ENCODE measurements around the gene WTAP. TPM values are rescaled to one million over a fixed set of nuclear protein-coding genes. Genes with fewer than 3 reads are reported as not detected.
A peak's percentile ranks its signal among the peaks of the same experiment; 100 is the strongest.

Gene WTAP
- total RNA-seq, 1 donor from 2014 or later, result 49.4 TPM

DNA sequence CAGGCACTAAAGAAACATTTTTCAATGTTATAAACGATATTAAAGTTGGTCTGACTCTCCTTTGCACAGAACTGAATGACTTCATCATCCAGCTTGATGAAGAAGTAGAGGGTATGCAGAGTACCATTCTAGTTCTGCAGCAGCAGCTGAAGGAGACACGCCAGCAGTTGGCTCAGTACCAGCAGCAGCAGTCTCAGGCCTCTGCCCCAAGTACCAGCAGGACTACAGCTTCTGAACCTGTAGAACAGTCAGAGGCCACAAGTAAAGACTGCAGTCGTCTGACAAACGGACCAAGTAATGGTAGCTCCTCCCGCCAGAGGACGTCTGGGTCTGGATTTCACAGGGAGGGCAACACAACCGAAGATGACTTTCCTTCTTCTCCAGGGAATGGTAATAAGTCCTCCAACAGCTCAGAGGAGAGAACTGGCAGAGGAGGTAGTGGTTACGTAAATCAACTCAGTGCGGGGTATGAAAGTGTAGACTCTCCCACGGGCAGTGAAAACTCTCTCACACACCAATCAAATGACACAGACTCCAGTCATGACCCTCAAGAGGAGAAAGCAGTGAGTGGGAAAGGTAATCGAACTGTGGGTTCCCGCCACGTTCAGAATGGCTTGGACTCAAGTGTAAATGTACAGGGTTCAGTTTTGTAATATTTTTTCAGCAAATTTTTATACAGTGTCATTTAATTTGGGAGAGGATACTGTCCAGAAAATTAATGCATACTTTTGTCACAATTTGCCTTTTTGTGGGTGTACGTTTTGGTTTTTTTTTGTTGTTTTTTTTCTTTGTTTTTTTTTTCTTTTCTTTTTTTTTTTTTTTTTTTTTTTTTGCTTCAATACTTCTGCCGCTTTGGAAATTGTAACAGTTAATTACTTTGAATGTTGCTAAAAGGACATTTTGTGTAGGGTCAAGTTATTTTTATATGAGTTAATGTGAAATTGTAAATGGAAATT, 27.9 kb downstream of the WTAP start:
- DNase-seq (ENCODE audit: low spot score), result no peak
- intact Hi-C loops (cut with DNase I), result no loop called here

DNA sequence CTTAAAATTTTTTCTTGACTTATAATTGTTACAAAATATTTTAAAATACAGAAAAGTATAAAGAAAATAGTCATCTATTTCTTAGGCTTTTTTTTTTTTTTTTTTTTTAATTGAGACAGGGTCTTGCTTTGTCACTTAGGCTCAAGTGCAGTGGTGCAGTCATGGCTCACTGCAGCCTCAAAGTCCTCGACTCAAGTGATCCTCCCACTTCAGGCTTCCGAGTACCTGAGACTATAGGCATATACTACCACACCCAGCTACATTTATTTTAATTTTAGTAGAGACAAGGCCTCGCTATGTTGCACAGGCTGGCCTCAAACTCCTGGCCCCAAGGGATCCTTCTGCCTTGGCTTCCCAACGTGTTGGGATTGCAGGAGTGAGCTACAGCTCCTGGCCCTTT, 29.2 kb downstream of the WTAP start:
- no peak for DNase-seq (ENCODE audit: low spot score)
- intact Hi-C loops (cut with DNase I), result no loop called here

DNA sequence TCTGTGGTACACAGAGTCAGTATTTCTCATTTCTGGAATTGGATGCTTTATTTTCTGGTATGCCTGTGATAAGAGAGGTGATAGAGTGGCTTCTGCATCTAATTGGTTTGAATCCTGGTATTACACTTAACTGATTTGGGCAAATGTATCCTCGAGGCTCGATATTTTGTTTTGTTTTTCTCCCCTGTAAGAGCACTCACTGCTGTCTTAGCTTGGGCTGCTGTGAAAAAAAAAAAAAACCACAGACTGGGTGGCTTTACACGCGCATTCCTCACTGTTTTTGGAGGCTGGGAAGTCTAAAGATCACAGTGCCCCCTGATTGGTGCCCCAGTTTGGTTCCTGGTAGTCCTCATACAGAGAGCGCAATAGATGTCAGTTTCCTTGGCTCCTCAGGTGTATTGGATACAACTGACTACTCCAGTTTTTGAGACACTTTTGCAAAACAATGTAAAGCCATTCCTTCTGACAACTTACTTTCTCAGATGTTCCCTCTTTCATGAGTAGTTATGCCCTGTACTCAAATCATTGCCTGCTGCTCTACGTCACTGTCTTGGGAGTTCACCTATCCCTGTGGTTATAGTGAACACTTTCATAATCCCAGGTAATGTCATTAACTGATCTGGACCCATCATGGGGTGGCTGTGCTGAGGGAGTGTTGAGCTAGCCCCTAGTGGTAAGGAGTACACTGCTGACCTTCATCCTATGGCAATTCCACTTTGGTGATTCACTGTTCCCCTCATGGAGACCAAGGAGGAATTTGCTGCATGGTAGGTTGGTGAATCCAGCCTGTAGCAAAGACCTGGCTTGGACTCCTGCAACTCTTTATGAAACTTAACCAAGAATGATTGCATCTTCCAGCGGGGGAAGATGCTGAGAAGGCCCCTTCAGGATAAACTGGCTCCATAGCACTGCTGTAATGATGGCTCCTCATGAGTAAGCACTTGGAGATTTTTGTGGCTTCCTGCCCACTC, 31.0 kb downstream of the WTAP start:
- DNase-seq (ENCODE audit: low spot score), result no peak
- intact Hi-C loops (cut with DNase I), result no loop called here

DNA sequence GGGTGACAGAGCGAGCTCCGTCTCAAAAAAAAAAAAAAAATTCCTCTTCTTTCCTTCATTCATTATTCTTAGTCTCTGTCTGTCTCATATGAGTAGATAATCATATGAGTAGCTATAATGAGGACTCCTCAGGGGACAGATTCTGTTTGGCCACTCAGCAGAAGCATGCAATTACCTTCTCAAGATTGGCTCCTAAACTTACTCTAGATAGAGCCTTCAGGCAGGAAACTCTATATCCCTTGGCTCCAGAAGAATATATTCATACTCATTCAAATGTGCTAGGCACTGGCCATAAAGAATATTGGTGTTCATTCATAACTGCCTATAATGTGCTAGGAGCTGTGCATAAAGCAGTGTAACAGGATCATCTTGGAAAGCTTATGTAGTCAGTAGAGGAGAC, 32.3 kb downstream of the WTAP start:
- no peak for DNase-seq (ENCODE audit: low spot score)
- intact Hi-C loops (cut with DNase I), result loop anchor here (2.0 kb wide), 1 partner anchor 33 kb away; the partner anchor contains the start of gene WTAP

DNA sequence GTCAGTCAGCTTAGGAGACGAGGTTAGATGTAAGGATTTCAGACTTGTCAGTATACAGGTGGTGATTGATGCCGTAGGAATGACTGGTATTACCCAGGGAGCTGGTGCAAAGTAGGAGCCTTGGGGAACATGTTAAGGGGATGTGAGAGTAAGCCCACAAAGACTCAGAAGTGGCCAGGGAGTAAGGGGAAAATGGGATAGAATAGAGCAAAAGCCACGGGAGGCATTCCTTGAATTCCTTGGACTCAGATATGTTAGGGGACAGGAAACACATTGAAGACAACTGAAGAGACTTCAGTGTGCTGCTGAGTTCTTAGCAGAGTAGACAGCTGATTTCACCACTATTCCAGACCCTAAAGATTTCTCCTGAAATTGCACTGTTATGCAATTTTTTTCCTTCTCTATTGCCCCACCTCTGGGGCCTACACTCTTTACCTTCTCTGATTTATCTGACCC, 33.3 kb downstream of the WTAP start:
- intact Hi-C loops (cut with DNase I), result loop anchor here (2.0 kb wide), 1 partner anchor 34 kb away; the partner anchor contains the start of gene WTAP
- DNase-seq (ENCODE audit: low spot score), result no peak

- intact Hi-C loops (cut with DNase I), result loop anchor here (2.0 kb wide), 1 partner anchor 34 kb away; the partner anchor contains the start of gene WTAP
- no peak for DNase-seq (ENCODE audit: low spot score)
These were observed 34.0 kb downstream of the WTAP start for GRCh38 chr6:159761129-159761872.

DNA sequence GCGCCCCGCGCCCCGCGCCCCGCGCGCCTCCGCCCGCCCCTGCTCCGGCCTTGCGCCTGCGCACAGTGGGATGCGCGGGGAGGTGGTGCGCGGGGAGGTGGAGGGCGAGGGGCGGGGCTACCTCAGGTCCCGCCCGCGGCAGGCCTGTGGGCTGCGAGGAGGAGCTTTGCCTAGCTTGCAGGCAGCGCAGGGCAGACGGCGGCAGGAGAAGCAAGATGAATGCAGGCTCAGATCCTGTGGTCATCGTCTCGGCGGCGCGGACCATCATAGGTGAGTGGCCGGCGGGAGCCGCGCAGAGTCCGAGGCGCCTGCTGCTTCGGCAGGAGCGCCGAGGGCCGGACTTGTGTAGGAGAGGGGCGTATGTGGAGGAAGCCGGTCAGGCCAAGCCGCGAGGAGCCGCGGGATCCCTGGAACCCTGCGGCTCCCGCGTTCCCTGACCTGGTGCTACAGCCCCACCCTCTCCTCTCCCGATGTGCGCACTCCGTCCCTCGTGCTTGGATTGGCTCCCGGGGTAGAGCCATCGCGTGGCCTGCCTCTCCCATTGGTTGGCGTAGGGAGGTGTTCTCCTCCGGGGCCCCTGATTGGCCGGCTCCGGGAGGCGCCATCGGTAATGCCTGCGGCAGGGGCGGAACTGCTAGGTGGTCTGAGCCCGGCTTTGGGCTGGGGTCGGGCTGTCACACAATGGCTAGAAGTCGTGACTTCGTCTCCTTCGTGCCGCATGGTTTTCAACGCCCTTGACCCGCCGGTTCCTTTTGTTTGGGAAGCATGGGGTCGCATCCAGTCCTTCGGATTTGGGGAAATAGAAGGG, 34.8 kb downstream of the WTAP start, which contains the start of gene ACAT2:
TSS of gene ACAT2 (plus strand) at position 173 of the 808 bp plus-strand sequence. CDS start at position 216, 43 bp downstream.
- peak; percentile 98 for DNase-seq (ENCODE audit: low spot score)
- intact Hi-C loops (cut with DNase I), result loop anchor here (2.0 kb wide), 2 partner anchors 27 to 35 kb away; partner anchors contain the start of genes TCP1 and WTAP

GRCh38 chr6:159762681-159763293, 35.5 kb downstream of the WTAP start:
- intact Hi-C loops (cut with DNase I), result loop anchor here (2.0 kb wide), 1 partner anchor 26 kb away; the partner anchor contains the start of gene TCP1
- peak; percentile 75 for DNase-seq (ENCODE audit: low spot score)

GRCh38 chr6:159766906-159767305, 39.6 kb downstream of the WTAP start:
- intact Hi-C loops (cut with DNase I), result no loop called here
- DNase-seq (ENCODE audit: low spot score), result no peak

GRCh38 chr6:159769470-159769869, 42.2 kb downstream of the WTAP start:
- intact Hi-C loops (cut with DNase I), result no loop called here
- DNase-seq (ENCODE audit: low spot score), result no peak

DNA sequence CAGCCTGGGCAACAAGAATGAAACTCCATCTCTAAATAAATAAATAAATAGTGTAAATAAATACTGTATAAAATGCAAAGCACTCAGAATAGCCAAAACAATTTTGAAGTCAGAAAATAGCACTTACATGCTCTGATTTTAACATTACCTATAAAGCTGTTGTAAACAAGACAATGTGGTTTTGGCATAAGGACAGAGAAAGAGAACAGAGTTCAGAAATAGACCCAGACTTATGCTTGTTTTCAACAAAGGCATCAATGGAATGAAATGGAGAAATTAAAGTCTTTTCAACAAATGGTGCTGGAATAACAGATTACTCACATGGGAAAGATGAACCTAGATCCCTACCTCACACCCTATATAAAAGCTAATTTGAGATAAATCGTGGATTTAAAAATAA, 44.9 kb downstream of the WTAP start:
- no peak for DNase-seq (ENCODE audit: low spot score)
- intact Hi-C loops (cut with DNase I), result no loop called here

DNA sequence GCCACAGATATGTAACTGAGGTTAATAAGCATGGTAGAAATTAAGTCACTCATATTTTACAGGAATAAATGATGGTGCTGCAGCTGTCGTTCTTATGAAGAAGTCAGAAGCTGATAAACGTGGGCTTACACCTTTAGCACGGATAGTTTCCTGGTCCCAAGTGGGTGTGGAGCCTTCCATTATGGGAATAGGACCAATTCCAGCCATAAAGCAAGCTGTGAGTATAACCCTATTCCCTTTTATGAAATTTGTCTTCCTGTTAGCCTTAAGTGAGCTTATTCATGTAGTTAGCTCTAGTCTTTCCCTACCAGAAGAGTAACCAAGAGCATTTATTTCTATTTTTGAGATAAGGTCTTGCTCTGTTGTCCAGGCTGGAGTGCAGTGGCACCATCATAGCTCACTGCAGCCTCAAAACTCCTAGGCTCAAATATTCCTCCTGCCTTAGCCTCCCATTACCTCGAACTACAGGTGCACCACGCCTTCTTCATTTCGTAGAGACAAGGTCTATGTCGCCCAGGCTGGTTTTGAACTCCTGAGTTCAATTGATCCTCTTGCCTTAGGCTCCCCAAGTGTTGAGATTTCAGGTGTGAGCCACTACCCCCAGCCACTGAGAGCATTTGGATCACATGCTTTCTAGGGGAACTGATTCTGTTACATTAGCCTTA, 50.1 kb downstream of the WTAP start:
- intact Hi-C loops (cut with DNase I), result no loop called here
- no peak for DNase-seq (ENCODE audit: low spot score)

- no peak for DNase-seq (ENCODE audit: low spot score)
- intact Hi-C loops (cut with DNase I), result no loop called here
These were observed 50.8 kb downstream of the WTAP start for GRCh38 chr6:159778131-159778530.

DNA sequence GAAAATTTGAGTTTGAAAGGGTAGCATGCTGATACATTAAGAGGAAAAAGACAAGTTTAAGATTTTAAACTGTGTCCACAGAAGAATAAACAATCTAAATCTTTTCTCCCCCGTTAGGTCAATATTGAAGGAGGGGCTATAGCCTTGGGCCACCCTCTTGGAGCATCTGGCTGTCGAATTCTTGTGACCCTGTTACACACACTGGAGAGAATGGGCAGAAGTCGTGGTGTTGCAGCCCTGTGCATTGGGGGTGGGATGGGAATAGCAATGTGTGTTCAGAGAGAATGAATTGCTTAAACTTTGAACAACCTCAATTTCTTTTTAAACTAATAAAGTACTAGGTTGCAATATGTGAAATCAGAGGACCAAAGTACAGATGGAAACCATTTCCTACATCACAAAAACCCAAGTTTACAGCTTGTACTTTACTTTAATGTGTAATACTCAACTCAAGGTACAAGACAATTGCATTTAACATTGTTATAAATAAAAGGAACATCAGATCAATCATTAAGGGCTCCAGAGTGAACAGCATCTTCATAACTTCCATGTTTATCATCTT, 51.3 kb downstream of the WTAP start:
- intact Hi-C loops (cut with DNase I), result no loop called here

GRCh38 chr6:159788276-159788675, 61.0 kb downstream of the WTAP start:
- DNase-seq (ENCODE audit: low spot score), result no peak
- intact Hi-C loops (cut with DNase I), result loop anchor here (2.0 kb wide), 2 partner anchors 25 to 61 kb away; partner anchors contain the start of genes ACAT2 and WTAP

More for the DNA sequence above, 51.3 kb downstream of the WTAP start:
- no peak for DNase-seq (ENCODE audit: low spot score)

DNA sequence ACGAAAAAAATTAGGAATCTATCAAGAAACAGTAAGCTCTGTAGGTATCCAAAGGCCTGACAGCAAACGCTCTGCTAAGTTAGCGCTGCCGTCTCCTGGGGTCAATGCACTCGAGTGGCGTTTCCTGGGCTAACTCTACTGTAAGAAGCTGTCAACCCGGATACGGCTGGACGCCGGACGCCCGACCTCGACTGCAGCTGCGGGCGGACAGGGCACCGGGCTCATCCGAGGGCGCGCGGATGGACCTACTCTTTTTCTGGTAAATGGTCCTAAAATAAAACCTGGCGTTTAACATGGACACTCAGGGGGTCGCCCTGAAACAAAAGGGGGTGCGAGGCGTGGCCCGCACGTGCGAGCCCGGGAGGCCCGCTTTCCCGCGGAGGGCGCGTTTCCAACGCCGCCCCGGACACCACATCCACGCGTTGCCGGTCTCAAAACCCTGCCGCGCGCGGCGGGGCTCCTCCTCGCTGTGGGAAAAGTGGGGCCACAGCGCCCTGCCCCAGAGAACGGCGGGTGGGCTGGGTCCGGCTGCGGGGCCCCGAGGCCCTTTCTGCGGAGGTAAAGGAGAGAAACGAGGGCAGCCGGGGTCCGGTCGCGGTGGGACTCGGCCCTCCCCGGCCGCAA, 61.6 kb downstream of the WTAP start:
- peak; percentile 79 for DNase-seq (ENCODE audit: low spot score)
- intact Hi-C loops (cut with DNase I), result loop anchor here (1.0 to 2.0 kb wide), 3 partner anchors 26 to 96 kb away; partner anchors contain the start of genes ACAT2, SOD2 and WTAP

Data from cardiac septum (tissue), 1 donor.